Hematopoietic multipotent progenitor cell treated with erythropoietin and hydrocortisone succinate and interleukin-3 and kit ligand, for 8 days (in vitro differentiated cells): Measurements from ENCODE around the gene GLI3.

Experiments used
- DNase-seq: peaks from one replicate; pipeline ENCODE4 v3.0.0-alpha.2; 2015

GLI3 gene

GRCh38 chr7:42168512-42168911 lies 68.5 kb downstream of the GLI3 start:
- DNase-seq: no peak

GRCh38 chr7:42167631-42168236 lies 69.3 kb downstream of the GLI3 start:
- no peak for DNase-seq

DNA sequence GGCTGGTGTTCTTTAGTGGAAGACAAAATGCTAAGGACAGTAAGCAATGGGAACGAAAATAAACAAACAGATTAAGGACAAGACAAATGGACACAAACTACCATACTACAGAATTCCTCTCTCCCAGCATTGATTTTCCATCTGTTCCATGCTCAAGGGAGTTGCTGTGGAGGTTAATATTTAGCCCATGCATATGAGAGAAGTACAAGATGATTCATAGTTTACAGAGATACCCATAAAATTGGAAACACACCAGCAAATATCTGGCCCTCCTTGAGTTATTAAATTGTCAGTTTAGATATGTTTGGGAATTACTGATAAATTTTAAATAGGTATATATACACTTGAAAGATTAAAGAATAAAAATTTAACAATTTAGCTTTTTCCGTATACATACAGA lies 69.8 kb downstream of the GLI3 start:
- DNase-seq: no peak

DNA sequence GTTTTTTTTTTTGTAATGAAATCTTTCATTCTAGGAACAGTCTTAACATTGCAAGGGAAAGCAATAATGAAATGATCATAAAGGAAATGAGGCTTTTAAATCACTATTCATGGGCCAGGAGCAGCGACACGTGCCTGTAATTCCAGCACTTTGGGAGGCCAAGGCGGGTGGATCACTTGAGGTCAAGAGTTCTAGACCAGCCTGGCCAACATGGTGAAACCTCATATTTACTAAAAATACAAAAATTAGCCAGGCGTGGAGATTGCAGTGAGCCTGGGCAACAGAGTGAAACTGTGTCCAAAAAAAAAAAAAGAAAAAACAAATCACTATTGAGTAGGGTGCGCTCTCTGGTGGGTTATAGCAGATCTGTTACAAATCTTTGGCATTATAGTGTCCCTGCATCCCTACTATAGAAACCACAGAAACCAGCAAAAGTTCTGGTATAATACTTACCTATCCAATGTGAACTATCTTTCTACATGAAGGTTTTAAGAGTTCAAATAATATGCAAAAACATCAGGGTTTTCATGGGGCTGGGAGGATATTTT lies 72.1 kb downstream of the GLI3 start:
- no peak for DNase-seq

DNA sequence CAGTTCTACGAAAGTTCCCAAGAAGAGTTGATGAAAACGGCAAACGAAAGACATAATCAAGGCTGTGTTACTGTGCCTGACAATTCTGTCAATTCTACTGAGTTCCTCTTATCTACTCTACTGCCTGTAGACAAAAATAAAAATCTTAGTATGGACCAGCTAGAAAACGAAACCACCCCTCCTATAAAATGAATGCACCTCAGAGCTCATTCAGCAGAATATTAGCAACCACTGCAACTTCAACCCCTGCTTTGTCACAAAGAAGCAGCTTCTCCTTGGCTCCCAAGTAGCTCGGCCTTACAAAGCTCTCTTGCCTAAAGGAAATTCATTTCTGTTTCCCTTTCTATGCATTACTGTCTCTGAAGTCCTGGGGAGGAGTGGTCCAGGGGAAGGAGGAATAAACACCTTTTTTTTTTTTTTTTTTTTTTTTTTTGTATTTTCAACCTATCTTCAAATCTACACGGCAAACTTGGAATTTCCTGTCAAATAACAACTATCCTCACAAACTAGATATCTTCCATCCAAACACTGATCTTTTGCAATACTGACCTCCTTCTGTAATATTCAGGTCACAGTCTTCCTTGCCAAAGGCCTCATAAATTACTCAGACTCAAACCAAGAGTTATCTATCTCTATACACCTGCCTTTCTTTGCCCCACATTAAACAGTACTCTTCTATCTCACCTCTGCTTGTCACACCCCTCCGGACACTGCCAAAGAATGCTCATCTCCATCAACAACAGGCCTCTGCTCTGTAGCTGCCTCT lies 74.3 kb downstream of the GLI3 start:
- DNase-seq: no peak

DNA sequence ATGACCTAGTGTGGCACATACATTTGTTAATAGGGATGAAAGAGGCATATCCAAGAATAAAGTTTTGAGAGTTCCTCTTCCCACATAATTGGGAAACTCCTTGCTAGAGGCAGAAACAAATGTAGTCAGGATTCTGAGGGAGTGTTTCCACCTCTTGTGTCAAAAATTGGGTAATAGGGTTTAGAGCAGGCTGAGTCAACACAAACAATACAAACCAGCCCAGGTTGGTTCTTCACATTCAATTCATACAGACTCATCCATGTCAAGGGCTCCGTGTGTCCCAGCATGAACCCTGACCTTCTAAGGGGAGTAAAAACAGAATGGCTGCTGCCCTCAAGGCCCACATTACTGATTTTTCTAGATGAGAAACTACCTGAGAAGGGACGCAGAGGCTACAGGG lies 75.3 kb downstream of the GLI3 start:
- no peak for DNase-seq

- DNase-seq: no peak
Measured at GRCh38 chr7:42161110-42161509, 75.9 kb downstream of the GLI3 start.

GRCh38 chr7:42159130-42159529 lies 77.9 kb downstream of the GLI3 start:
- DNase-seq: no peak

DNA sequence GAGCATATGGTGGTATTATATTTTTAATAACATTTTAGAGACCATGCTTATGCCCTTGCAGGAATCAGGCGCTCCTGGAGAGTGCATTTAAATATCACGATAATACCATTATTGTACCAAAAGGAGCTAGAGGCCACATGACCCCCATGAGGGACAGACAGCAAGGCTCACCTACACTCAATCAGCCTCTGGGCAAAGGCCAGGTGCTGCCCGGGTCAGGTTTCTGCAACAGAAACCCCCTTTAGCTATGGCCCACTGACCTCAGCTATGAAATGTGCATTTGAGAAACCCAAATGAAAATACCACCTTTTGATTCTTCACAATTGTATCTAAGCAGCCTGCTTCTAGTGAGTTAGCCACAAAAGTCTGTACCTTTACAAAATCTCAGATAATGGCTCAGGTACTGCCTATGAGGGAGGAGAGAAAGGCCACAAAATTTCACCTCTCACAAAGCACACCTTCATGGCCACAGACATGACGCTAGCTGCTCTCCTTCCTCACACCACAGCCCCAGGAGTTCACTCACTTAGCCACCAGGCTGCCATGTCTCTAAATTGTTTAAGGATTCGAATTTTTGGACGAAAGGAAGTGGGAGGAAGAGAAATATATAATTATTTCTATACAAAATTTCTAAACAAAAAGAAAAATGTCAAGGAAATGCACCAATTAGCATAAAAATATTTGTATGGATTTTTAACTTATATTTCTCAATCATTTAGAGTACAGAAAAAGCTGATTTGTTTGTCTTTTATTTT lies 79.9 kb downstream of the GLI3 start:
- DNase-seq: no peak

DNA sequence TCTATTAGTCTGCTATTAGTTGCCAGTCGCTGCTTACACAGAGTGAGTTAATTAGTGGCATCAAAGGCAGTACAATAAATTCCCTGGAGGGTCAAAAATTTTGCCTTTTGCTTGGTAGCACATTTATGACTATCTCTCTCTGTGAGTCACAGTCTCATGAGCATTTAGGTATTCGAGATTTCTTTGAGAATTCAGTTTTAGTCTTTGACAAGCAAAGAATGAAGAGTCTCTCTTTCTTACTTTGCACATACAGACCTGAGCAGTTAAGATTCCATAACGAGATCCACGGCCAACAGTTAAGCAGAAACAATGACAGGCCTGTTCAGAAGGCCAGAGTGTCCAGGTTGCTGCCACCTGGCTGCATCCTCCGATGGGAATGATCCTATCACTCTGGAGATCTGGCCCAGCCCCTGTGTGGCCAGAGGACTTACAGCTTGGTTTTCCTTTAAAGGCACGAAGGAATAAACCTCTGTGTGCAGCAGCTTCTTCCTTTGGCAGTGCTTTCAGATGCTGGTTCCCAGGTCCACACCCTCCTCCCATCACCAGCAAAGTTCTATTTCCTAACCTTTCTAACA lies 80.6 kb downstream of the GLI3 start:
- no peak for DNase-seq

DNA sequence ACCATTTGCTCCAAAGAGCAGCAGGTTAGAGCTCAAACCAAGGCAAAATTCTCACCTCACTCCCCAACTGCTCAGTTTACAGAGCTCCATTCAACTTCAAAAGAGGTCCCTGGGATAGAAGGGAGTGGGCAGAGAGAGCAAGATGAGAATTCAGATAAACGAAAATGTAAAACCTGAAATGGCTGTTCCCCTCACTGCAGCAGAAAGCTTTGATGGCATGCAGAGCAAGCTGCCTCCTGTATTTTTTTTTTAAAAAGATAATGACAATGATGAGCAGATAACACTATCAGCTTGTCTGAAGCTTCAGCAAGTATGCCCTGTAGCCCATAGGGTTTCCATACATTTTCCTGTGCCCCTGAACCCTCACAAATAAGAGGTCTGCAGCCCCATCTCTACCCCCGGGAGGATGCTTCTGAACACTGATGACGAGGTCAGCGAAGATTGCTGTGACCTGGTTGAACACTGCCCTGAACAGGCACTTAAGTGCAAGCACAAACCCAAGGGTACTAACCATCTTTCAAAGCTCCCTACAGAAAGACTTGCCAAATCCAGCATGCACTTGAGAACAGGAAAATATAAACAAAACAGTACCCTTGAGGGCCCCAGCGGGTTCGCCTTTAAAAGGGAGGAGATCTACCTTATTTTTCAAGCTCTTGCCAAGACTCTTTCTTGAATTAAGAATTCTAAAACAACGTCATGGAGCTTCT lies 81.3 kb downstream of the GLI3 start:
- no peak for DNase-seq

DNA sequence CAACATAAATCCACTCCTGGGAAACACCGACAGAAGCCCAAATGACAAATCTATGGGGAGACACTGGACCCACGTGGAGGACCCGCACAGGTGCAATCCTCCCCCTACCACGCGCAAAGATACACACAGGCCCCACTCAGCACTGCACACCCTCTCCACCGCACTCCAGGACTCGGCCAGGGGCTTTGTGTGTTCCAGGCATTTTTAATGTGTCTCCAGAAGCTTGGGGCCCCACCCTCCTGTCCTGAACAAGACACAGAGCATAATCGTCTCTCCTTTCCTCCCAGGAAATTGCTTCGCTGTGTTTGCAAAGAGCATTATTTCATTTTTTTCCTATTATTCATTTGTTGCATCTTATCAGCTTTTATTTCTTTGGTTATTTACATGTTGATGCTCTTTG lies 82.8 kb downstream of the GLI3 start:
- no peak for DNase-seq

- no peak for DNase-seq
Measured at GRCh38 chr7:42152329-42153205, 84.4 kb downstream of the GLI3 start.

GRCh38 chr7:42151309-42151708 lies 85.7 kb downstream of the GLI3 start:
- DNase-seq: no peak

- DNase-seq: no peak
Measured at GRCh38 chr7:42145539-42145938, 91.5 kb downstream of the GLI3 start.

DNA sequence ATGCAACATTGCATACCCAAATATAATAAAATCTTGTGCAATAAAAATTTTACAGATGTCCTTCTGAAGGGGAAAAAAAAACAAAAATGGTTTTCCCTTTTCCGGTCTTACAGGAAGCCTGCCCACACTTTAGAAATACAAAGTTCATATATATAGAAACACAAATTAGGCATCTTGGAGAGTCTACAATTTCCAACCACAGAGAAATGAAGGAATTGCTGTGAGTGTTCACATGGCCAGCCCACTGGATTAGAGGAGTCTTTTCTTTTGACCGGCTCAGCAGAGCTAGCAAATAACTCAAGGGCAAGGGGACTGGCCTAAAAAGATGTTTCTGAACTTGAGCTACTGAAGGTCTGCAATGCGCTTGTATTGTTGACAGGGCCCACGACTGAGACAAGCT lies 92.4 kb downstream of the GLI3 start:
- DNase-seq: no peak

- no peak for DNase-seq
Measured at GRCh38 chr7:42143711-42144600, 93.1 kb downstream of the GLI3 start.

DNA sequence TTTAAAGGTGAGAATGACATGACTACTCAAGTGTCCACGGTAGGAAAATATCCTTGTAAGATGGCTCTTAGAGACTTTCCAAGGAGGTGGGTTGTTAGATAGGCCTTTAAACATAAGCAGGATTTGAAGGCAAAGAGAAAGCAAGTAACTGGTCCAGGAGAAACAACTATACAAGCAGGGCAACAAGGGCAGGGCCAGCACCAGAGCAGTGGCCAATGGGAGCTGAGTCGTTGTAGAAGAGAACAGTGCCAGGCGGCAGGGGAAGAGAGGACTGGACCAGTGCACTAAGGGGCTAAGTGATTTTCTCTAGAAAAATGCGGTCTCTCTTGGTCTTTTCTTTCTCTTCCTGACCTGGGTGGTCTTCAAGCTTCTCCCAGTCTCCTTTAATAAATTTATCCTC lies 94.9 kb downstream of the GLI3 start:
- DNase-seq: no peak

- DNase-seq: no peak
Measured at GRCh38 chr7:42139751-42140150, 97.3 kb downstream of the GLI3 start.

DNA sequence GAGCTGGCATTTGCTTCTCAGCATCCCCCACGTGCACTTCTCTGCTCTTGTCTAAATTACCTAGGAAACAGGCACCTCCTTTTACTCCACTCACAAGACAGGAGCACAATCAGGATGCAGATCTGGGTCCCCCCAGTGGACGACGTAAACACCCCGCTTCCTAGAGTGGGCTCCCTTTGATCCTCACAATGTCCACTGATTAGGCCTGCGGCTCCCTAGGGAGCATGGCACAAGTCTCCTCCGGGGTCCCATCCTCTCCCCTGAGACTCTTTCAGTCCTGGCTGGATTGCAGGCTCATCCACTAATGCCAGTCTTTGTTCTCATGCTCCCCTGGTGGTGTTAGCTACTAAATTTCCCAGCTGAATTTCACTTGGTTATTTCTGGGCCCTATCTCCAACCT lies 98.3 kb downstream of the GLI3 start:
- no peak for DNase-seq

DNA sequence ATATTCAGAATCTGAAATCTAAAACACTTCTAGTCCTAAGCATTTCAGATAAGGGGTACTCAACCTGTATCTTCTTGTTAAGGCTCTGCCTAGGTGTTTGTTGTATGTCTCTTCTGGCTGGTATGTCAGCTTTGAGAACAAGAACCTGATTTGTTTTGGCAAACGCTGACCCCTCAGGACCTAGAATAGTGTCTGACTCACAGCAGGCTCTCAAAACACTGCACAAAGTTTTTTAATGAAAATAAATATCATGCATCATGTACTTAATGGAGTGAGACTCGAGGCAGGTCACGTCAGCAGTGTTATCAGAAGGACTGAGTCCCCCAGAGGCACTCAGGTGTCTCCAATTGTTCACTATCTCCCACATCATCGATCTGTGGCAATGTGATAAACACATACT lies 99.1 kb downstream of the GLI3 start:
- no peak for DNase-seq
